Activated T-helper 1 cell treated with Interleukin-2 at 50 U/mL for 16 hours (primary cell): ENCODE data around the gene ALDH1A3.

Experiments
- DNase-seq: peaks from one replicate; pipeline ENCODE4 v3.0.0-alpha.2; 2020; ENCODE audit warnings: low read depth

Gene ALDH1A3

GRCh38 chr15:100958326-100959065, 78.9 kb downstream of the ALDH1A3 start:
- DNase-seq = no peak

- DNase-seq = no peak
Measured at GRCh38 chr15:100959066-100960050, 79.7 kb downstream of the ALDH1A3 start.
